Keratinocyte (primary cell): ENCODE results near the gene PJA2.

Source experiments
- EZH2 ChIP-seq: IDR thresholded peaks from one replicate; pipeline ENCODE4 v1.6.1; 2012; ENCODE audit warnings: inconsistent platforms, mild to moderate bottlenecking, low read length, moderate library complexity
- TF ChIP-seq, protein P1 (sequence below), 3 experiments: IDR thresholded peaks in 1 of 3; conservative IDR thresholded peaks in 1 of 3; optimal IDR thresholded peaks in 1 of 3; 2 replicates in 2 of 3; 3 replicates in 1 of 3; pipeline versions ENCODE3 to v1.5.1; 2011; ENCODE audit warnings: low read length in 3 of 3, mild to moderate bottlenecking in 3 of 3, moderate library complexity in 2 of 3, control low read depth in 1 of 3, inconsistent platforms in 1 of 3; ENCODE audit not compliant: insufficient read depth in 2 of 3; ENCODE audit errors: extremely low read depth in 1 of 3

DNA sequence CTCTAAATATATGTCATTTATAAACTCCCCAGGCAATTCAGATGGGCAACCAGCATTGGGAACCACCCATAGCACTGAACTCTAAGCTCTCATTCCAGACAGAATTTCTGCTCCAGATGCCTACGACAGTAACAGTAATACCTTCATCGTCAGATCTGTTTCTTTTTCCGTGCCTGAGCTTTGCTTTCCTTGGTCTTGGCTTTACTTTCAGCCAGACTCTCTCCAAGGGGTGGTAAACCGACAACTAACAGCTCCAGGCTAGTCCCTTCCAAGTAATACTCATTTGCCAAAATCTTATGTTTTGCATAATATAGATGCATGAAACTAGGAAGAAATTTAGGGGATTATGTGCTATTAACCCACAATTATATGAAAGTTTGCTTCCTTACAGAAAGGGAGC, 102.3 kb downstream of the PJA2 start:
- TF ChIP-seq, protein P1, sequence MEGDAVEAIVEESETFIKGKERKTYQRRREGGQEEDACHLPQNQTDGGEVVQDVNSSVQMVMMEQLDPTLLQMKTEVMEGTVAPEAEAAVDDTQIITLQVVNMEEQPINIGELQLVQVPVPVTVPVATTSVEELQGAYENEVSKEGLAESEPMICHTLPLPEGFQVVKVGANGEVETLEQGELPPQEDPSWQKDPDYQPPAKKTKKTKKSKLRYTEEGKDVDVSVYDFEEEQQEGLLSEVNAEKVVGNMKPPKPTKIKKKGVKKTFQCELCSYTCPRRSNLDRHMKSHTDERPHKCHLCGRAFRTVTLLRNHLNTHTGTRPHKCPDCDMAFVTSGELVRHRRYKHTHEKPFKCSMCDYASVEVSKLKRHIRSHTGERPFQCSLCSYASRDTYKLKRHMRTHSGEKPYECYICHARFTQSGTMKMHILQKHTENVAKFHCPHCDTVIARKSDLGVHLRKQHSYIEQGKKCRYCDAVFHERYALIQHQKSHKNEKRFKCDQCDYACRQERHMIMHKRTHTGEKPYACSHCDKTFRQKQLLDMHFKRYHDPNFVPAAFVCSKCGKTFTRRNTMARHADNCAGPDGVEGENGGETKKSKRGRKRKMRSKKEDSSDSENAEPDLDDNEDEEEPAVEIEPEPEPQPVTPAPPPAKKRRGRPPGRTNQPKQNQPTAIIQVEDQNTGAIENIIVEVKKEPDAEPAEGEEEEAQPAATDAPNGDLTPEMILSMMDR (optimal IDR thresholded peaks at IDR 0.05 in 1 of 3, IDR thresholded peaks at IDR 0.05 in 1 of 3, conservative IDR thresholded peaks at IDR 0.05 in 1 of 3; ENCODE audit: extremely low read depth in 1 of 3, insufficient read depth in 2 of 3, low read length in 3 of 3), result no peak
- no peak for TF ChIP-seq EZH2
